Activated gamma-delta T cell treated with anti-CD3 and anti-CD28 coated beads, Interleukin-2, amount 50 U/mL, for 16 hours (primary cell): ENCODE results near the gene OAT.
A peak's percentile ranks its signal among the peaks of the same experiment; 100 is the strongest.
"Not testable (repeated sequence)": the region's sequence is repeated elsewhere in the genome, so short reads cannot be mapped to it uniquely, and the experiment has no call there.

Experiments used
- DNase-seq: peaks from one replicate; pipeline ENCODE4 v3.0.0-alpha.2; 2020; ENCODE audit warnings: low read depth

OAT gene

DNA sequence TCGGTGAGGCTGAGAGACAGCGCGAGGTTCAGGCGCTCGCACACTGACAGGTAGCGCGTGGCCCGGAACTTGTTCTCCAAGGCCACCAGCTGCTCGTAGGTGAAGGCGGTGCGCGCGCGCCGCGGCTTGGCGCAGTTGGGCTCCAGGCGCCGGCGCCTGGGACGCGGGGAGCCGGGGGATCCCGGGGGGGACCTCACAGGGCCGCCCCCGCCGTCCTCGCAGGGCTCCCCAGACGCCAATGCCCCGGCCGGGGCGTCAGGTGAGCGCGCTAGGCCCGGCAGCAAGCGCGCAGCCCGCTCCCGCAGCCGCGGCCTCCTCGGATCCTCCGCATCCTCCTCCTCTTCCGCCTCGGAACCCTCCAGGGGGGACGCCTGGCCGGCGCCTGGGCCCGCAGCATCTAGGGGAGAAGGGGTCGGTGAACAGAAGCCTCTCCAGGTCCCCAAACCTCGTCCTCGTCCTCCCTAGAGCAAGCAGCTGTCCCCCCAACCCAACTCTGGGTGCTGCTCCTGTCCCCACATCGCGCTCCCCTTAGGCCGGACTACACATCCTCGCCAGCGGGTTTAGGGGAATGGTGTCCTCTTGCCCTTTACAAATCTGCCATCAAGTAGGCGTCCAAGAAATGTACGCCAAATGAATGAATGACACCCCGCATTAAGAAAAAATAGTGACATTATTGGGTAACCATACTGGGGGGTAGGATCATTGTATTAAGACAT, 29.2 kb upstream of the OAT start:
- no peak for DNase-seq

DNA sequence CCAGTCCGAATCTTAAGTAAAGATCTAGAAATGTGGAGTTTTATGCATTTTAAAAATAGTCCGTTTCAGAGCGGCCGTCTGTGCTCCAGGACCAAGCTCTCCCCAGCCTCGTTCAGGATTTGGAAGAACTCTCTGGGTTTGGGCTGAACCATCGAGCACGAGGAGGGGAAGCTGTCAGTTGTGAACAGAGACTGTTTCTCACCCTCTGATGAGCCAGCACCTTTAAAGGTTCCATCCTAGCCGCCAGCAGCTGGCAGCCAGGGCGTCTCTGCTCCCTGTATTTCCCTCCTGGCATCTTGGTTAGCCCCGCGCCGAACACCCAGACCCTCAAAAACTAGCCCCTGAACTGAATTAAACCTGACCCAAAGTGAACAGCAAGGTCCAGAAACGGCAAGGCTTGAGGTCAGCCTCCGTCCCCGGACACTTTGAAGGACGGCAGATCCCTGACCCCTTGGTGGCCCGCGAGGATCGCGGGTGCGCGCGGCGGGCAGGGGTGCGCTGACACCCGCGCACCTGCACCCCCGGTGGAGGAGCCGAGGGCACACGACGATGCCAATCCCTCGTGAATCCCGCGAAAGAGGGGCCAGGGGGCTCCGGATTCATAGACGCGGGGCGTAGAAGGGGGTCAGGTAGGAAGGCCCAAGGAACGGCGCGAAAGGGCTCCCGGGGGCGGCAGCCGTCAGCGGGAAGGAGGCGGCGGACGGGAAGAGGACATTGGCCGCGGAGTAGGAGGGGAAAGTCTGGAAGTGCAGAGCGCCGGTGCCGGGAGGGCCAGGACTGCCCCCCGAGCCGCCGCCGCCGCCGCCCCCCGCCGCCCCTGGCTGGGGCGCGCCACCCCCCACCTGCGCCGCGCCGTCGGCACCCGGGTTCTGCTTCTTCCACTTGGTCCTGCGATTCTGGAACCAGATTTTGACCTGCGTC, 28.4 kb upstream of the OAT start:
- no peak for DNase-seq

DNA sequence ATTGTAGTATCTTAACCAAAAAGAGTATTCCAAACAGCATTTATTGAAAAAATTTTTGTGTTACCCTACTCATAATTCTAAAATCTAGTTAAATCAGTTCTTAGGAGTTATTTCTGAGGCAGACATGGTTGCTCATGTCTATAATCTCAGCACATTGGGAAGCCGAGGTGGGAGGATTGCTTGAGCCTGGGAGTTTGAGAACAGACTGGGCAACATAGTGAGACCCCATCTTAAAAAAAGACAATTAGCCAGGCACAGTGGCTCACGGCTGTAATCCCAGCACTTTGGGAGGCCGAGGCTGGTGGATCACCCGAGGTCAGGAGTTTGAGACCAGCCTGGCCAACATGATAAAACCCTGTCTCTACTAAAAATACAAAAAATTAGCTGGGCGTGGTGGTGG, 23.0 kb upstream of the OAT start:
- DNase-seq: not testable (repeated sequence)

DNA sequence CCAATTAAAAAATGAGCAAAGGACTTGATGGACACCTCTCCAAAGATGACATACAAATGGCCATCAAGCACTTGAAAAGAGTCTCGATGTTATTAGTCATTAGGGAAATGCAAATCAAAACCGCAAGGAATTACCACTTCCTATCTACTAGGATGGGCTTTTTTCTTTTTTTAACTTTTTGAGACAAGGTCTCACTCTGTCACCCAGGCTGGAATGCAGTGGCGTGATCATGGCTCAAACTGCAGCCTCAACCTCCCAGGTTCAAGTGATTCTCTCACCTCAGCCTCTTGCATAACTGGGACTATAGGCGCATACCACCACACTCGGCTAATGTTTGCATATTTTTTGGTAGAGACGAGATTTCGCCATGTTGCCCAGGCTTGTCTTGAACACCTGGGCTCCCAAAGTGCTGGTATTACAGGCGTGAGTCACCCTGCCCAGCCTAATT, 17.5 kb upstream of the OAT start:
- DNase-seq: no peak

DNA sequence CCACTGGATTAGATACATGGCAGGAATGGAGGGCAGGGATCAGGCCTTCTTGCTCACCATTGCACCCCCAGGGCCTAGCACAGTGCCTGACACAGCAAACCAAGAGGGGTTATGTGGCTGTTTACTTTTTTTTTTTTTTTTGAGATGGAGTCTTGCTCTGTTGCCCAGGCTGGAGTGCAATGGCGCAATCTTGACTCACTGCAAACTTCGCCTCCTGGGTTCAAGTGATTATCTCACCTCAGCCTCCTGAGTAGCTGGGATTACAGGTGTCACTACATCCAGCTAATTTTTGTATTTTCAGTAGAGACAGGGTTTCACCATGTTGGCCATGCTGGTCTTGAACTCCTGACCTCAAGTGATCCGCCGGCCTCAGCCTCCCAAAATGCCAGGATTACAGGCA, 17.0 kb upstream of the OAT start:
- DNase-seq: not testable (repeated sequence)

DNA sequence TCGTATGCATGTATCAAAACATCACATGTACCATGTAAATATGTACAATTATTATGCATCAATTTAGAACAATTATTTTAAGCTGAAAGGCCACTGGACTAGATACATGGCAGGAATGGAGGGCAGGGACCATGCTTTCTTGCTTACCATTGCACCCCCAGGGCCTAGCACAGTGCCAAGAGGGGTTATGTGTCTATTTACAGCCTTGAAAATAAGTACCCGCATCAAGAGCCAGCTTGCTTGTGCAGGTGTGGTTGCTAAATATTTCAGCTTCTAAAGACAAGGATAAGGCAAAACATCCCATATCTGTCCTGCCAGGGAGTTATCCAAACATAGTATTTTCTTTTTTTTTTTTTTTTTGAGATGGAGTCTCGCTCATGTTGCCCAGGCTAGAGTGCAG, 14.7 kb upstream of the OAT start:
- DNase-seq: no peak

DNA sequence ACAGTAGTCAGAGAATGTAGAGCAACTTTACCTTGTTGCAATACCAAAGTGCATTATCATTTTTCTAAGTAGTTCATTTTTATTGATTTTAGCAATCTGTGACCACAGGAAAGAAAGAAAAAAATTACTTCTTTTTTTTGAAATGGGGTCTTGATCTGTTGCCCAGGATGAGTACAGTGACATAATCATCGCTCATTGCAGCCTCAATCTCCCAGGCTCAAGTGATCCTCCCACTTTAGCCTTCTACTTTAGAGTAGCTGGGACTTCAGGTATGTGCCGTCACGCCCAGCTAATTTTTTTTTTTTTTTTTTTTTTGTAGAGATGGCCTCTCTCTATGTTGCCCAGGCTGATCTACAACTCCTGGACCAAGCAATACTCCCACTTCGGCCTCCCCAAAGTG, 11.4 kb upstream of the OAT start:
- no peak for DNase-seq

DNA sequence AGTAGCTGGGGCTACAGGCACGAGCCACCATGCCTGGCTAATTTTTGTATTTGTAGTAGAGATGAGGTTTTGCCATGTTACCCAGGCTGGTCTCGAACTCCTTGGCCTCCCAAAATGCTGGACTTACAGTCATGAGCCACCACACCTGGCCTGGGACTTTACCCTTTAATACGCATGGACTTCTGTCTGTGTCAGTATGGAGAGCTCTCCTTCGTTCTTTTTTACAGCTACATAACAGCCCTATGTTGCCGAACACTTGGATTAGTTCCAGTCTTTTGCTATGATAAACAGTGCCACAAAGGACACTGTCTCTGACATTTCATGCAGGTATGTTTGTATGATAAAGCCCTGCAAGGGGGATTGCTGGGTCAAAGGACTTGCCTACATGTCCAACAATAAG, 10.9 kb upstream of the OAT start:
- DNase-seq: no peak

DNA sequence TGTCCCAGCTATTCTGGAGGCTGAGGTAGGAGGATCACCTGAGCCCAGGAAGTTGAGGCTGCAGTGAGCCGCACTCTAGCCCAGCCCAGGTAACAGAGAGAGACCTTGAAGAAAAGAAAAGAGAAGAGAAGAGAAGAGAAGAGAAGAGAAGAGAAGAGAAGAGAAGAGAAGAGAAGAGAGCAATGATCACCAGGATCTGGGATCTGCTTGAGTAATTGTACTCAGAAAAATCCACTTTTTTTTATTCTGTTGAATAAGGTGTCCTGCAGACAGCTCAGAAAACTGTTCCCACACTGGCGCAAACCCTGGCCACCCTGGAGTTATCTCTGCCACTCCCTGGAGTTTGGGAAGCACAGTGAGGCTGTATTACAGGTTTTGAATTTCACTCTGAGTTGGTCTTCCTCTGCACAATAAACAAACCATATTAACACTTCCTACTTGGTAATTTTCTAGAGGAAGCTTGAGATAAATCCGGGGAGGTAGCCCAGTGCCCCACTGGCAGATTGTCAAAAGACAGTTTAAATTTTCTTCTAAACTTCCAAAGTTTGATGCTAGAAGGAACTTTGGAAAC, 9.6 kb upstream of the OAT start:
- DNase-seq: no peak

DNA sequence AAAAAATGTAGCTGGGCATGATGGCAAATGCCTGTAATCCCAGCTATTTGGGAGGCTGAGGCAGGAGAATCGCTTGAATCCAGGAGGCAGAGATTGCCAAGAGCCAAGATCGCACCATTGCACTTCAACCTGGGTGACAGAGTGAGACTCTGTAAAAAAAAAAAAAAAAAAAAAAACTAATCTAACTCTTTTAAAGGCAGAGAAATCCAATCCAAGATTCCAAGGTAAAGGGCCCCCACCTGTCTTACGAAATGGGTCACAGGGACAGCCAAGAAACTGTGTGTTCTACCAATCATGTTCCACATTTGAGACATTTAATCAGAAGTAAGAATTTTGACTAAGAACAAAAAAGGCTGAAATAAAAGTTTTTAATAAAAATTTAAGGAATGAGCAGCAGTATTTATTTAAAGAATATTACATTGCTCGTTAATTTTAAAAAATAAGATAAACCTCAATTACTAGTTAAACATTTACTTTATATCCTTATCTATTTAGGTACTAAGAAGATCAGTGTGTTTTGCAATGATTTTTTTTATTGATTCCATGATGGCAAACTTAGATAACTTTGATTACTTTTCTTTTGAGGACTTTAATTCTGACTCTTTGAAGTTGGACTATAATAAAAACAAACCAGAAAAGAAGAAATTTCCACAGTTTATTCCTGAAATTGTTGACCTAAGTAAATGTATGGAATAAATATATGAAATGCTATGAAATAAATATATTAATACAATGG, 6.7 kb upstream of the OAT start:
- DNase-seq: no peak

DNA sequence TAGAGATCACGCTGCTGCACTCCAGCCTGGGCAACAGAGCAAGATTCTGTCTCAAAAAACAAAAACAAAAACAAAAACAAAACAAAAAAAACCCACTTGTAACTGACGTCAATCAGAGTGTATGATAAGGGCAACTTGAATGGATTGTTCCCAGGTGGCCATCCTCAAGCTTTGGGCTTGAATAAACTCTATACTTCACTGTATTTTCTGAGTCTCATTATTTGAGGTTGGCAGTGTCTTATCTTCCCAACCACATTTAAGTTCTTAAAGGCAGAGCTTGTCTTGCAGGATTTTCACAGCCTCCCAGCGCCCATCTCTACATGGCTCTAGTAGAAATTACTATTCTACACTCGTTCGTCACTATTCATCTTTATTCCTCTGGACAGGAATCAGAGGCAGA, 5.1 kb upstream of the OAT start:
- DNase-seq: no peak

DNA sequence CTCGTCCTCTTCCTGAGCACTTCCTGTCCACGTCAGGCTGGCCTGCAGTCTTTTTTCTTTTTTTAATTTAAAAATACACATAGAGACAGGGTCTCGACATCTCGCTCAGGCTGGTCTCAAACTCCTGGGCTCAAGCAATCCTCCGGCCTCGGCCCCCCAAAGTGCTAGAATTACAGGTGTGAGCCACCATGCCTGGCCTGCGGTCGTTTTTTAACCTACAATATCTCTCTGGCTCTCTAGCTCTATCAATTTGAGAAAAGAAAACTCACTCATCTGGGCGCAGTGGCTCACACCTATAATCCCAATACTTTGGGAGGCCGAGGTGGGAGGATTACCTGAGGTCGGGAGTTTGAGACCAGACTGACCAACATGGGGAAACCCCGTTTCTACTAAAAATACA, 4.0 kb upstream of the OAT start:
- no peak for DNase-seq

DNA sequence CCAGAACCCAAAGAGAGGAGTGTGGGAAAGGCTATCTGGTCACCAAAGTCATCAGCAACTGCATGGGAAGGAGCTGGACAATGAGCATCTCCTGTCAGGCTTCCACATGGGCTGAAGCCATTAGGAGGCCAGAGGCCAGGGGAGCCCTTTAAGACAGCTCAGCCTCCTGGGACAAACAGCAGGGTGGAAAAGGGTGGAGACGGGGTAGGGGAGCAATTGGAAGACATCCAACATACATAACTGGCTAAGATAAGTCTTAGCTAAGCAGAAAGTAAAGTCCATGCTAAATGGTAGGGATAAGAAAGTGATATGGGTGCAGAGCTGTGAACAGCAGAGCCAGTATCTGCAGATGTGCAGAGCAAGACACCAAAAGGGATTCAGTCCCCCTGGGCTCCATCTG, 1.5 kb upstream of the OAT start:
- DNase-seq: no peak

DNA sequence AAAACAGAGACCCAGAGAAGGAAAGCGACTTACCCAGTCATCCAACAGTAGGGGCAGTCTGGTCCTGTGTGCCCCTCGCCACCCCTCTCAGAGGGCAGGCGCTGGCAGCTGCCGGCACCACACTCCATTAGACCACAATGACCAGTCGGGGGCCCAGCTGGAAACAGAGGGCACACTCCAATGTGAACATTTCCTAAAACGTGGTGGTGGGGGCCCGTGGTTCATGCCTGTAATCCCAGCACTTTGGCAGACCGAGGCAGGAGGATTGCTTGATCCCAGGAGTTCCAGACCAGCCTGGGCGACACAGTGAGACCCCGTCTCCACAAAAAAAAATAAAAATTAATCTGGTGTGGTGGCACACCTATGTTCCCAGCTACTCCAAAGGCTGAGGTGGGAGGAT, 912 bp upstream of the OAT start:
- DNase-seq: no peak

DNA sequence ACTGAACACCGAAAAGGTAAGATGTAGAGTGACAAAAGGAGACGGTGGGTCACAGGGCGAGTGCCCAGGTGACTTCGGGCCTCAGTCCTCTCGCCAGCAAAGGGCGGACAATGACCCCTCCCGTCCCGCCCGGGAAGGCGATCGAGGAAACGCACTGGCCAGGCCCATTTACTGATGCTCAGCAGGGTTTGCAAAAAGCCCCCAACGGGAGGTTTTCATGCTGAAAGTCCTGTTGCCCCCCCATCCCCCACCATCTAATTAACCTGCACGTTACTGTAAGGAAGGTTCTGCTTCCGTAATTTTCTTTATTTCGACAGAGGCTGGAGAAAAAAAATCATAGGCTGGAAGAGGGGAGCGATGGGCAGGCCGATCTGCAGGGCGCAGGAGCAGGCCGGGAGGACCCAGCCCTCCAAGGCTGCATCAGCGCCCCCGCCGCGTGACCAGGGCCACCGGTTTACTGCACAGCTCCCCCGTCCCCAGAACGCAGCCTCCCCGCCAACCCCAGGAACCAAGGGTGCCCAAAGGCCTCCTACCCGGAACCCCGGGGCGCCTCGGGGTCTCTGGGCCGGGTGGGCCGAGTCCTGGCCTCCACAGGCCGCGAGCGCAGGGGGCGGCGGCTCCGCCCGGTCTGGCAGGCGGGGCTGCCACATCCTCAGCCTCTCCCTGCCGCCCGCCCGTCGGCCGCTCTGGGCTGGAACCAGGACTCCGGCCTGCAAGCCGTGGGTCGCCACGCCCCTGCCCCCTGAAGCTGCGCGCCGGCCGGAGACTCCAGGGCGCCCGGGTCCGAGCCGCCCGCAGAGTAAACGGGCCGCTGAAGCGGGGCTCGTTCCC, 613 bp downstream of the OAT start:
- DNase-seq: peak; percentile 7

DNA sequence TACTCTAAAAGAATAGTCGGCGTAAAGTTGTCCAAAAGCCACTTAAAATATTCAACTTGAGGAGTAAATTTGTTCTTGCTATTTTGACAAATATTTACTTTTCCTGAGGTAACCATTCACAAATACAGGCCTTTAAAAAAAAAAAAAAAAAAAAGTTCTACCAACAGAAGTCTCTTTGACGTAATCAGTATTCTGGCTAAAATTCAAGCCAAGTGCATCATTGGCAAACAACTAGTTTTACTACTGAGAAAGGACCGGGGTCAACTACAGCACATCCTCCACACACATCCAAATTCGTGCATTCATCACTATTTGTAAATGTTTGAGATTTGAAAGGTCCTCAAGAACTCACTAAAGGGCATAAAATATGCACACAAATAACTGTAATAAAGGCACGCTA, 2.0 kb downstream of the OAT start:
- DNase-seq: no peak

DNA sequence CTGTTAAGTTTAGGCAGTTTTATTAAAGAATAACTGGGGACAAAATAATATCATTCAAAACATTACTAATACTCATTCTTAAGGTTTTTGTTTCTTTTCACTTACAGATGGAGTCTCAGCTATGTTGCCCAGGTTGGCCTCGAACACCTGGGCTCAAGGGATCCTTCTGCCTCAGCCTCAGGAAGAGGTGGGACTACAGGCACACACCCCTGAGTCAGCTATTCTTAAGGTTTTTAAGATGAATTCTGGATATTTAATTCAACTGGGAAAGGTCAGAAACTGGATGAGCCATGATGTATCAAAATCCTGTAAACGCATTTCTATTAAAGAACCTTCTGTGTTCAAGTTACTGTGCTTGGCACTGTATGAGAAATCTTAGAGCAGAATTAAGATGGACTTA, 3.5 kb downstream of the OAT start:
- DNase-seq: no peak

DNA sequence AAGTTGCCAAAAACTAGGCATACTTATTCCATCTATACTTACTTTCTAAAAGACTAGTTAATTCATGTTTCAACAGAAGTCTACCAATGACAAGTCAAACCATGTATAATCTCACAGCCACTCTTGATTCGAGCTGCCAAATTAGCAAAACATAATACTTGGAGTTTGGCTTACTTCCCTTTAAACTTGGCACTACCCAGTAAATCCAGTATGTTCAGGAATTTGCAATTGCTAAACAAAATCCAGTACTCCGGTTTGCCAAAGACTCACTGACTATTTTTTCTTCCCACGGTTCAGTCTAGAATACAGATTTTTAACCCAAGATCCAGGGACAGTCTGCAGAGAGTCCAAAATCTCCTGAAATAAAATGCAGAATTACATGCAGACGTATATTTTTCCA, 4.6 kb downstream of the OAT start:
- no peak for DNase-seq

DNA sequence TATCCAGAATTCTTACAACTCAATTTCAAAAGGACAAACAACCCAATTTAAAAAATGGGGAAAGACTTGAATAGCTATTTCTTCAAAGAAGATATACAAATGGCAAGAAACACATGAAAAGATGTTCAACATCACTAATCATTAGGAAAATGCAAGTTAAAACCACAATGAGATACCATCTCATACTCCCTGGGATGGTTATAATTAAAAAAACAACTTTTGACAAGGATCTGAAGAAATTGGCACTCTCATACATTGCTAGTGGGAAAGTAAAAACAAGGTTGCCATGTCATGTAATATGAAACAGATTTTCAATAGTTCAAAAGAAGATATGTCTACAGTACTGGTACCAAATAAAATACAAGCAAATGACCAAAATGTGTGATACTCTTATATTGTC, 9.0 kb downstream of the OAT start:
- DNase-seq: no peak

DNA sequence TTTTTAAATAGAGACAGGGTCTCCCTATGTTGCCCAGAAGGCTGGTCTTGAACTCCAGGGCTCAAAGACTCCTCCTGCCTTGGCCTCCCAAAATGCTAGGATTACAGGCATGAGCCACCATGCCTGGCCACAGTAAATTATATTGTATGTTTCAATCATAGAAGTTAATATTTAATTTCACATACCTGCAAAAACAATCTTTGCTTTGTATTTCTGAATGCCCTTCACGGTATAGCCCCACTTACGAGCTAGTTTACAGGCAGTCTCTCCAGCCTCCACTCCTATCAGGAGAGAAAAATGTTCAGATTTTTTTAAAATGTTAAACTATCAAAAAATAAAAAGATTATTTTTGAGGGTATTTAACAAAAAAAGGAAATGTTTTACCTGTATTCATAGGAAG, 10.4 kb downstream of the OAT start:
- no peak for DNase-seq

DNA sequence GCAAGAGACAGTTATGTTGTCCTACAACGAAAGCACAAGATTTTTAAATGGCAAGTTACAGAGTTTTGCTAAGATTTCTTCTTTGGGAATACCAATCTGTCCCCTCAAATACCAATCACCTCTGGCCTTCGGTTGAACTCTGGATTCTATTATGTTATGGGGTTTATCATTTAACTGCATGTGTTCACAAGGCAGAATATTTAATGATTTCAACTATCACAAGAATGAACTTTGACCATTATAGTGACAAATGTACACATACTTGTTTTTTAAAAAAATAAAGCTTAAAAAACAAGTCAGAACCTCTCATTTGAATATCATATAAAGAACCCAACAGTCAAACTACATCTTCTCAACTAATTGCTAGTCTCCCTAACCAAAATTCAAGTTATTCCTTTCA, 11.3 kb downstream of the OAT start:
- no peak for DNase-seq

DNA sequence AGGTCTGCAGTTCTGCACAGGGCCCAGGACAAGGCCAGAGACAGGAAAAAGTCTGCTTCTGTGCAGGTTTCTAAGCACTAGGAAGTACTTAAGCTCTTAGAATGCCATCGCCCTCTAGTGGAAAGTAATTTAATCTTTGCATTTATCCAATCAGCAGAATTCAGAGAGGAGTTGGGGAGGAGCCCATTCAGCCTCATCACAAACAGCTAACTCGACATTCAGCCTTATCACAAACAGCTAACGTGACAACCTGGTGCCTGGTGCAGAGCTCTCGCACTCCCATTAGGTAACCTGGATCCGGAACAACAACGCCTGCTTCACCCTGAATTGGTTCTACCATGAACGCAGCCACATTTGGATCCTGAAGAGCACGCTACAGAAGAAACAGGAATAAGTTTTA, 15.2 kb downstream of the OAT start:
- DNase-seq: no peak
